Epithelial cell of proximal tubule (primary cell): ENCODE results near the gene DOK7. TPM values are rescaled to one million over a fixed set of nuclear protein-coding genes. Genes with fewer than 3 reads are reported as not detected.
"Not testable (repeated sequence)": the region's sequence is repeated elsewhere in the genome, so short reads cannot be mapped to it uniquely, and the experiment has no call there.

Source experiments
- DNase-seq: peaks from one replicate; pipeline ENCODE4 v3.0.0-alpha.2; 2011; ENCODE audit warnings: low read depth
- H3K4me3 ChIP-seq: 2 replicates; pipeline ENCODE4 v1.5.1; 2011; ENCODE audit warnings: low read depth, mild to moderate bottlenecking, low read length
- total RNA-seq: library from RNA; depleted of rRNA; stranded (reverse); fragments of >200 nt; gene quantifications from 2 replicates; pipeline ENCODE4 v1.2.3, GENCODE V29; 2015
- TF ChIP-seq, protein P1 (sequence below): conservative IDR thresholded peaks from 2 replicates; pipeline ENCODE4 v1.5.1; 2012; ENCODE audit warnings: low read depth, mild to moderate bottlenecking, low read length

The DOK7 gene
- total RNA-seq, 1 donor from 2014 or later: 0.81 TPM

DNA sequence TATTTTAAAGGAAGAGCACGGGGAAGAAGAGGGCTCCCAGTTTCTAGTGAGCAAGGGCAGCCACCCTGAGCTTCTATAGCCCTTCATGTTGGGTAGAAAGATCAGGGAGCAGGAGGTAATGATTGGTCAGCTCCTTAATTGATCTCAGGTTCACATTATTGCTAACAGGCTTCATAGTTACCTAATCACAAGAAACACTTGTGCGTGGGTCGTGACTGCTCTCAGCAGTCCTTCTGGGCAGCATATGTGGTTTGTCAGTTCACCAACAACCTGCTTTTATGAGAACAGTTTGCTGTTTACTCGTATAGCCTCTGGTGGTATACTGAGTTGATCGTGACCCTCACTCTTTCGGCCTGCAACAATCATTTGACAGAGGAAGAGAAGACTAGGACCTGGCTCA is 4.7 kb upstream of the DOK7 start:
- H3K4me3 ChIP-seq: no peak overlapping the region
- TF ChIP-seq, protein P1, sequence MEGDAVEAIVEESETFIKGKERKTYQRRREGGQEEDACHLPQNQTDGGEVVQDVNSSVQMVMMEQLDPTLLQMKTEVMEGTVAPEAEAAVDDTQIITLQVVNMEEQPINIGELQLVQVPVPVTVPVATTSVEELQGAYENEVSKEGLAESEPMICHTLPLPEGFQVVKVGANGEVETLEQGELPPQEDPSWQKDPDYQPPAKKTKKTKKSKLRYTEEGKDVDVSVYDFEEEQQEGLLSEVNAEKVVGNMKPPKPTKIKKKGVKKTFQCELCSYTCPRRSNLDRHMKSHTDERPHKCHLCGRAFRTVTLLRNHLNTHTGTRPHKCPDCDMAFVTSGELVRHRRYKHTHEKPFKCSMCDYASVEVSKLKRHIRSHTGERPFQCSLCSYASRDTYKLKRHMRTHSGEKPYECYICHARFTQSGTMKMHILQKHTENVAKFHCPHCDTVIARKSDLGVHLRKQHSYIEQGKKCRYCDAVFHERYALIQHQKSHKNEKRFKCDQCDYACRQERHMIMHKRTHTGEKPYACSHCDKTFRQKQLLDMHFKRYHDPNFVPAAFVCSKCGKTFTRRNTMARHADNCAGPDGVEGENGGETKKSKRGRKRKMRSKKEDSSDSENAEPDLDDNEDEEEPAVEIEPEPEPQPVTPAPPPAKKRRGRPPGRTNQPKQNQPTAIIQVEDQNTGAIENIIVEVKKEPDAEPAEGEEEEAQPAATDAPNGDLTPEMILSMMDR: no peak
- DNase-seq: no peak

DNA sequence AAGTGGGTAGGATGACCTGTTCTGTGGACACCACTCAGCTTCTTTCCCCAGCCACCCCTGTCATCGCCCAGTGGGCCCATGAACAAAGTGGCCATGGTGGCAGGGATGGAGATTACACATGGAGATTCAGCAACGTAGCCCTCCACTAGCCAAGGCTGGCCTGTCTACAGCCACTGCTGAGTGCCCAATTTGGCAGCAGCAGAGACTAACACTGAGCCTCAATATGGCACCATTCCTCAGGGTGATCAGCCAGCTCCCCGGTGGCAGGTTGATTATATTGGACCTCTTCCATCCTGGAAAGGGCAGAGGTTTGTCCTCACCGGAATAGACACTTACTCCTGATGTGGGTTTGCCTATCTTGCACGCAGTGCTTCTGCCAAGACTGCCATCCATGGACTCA is 4.0 kb upstream of the DOK7 start:
- not testable (repeated sequence) for H3K4me3 ChIP-seq, DNase-seq

DNA sequence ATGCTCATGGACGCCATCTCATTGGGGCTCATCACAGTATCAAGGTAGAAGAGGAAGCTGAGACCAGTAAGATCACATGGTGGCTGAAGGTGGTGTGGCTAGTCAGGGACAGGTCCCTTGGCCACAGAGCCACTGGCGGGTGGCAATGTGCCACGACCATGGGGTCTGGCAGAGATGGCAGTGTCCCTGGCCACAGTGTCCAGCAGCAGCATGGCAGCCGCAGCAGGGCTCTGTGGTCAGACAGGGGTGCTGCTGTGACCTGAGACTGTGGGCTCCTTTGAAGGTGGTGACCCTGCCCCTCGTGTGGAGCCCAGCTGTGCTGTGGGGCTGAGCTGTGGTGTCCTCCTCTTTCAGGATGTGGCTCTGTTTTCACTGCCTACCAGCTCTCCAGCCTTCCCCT is 2.2 kb upstream of the DOK7 start:
- no peak for DNase-seq
- no peak overlapping the region for H3K4me3 ChIP-seq
- TF ChIP-seq, protein P1: no peak

DNA sequence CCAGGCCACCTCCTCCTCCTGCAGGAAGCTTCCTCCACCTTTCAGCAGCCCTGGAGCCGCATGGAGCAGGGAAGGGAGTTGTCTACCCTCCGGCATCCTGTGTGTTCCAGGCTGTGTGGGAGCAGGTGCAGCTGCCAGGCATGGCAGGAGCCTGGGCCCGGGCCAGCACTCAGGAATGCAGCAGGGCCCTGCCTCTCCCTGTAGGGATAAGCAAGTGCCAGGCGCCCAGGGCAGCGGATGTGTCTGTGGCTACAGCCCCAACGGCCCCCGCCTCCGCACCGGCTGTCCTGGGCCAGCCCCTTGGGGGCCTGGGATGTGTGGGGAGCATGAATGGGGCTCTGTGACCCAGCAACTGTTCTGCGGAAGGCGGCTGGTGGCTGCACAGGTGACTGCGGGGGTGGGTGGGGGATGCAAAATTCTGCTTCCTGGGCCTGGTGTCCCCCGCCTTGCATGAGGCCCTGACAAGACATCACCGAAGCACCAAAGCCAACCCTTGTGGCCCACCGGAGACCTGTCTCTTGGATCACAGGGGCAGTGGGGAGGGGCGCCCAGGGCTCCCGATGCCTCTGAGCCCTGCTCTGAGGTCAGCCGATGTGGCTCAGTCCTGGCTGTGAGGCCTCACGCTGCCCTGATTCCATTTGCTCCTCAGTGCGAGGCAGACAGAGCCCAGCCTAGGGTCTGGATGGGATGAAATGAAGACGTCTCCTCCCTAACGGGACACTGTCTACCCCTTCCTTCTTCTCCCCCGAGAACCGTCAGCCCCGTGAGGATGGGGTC is 1.4 kb upstream of the DOK7 start:
- TF ChIP-seq, protein P1: no peak
- DNase-seq: no peak
- H3K4me3 ChIP-seq: no peak overlapping the region

DNA sequence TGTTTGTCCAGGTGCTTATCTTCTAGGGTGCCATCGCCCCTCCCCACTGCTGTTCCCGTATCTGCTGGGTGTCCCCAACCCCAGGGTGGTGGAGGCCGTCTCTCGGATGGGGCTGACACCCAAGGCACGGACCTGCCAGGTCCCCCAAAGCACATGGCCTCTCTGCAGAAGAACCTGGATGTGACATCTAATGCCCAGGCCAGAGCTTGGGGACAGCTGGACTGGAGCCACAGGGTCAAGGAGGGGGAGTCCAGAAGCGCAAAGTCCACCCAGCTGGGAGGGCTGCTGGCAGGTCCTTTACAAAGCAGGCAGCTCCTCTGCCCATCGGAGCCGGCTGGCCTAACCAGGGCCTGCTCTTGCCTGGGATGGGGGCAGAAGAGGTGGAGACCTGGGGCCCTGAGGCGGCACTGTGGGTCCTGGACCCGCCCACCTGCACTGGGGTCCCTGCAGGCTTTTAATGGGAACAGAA is 751 bp upstream of the DOK7 start:
- TF ChIP-seq, protein P1: no peak
- DNase-seq: no peak
- H3K4me3 ChIP-seq: no peak overlapping the region

DNA sequence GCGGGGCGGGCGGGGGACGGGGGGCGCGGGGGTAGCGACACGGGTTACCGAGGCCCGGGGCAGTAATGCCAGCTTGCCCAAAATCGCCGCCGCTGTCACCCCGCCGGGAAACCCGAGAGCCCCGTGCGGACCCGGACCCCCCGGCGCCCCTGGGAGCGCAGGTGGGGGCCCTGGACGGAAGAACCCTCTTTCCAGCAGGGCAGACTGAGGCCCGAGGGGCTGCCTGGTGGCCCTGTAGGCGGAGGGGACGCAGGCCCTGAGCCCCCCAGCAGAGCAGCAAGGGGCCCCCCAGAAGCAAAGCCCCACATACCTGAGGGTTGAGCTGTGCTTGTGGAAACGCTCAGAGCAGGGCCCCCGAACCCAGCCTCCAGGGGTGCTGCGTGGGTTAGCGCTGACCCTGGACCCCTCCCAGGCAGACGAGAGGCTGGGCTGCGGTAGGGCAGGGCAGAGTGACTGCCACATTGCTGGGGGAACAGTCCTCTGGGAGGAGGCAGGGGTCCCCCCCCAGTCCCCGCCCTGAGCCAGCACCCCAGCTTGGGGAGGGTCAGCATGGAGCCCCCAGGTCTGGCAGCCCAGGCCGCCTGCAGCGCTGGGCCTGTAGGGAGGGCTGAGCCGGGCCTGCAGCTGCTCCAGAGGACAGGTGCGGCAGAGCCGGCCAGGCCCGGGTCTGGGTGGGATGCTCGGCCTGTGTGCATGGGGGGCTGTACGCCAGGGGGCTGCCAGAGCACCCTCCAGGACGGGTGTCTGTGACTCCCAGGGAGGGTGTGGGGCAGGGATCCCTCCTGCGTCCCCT is 646 bp downstream of the DOK7 start:
- peak overlapping the region; percentile 23 for H3K4me3 ChIP-seq
- TF ChIP-seq, protein P1: no peak
- no peak for DNase-seq

DNA sequence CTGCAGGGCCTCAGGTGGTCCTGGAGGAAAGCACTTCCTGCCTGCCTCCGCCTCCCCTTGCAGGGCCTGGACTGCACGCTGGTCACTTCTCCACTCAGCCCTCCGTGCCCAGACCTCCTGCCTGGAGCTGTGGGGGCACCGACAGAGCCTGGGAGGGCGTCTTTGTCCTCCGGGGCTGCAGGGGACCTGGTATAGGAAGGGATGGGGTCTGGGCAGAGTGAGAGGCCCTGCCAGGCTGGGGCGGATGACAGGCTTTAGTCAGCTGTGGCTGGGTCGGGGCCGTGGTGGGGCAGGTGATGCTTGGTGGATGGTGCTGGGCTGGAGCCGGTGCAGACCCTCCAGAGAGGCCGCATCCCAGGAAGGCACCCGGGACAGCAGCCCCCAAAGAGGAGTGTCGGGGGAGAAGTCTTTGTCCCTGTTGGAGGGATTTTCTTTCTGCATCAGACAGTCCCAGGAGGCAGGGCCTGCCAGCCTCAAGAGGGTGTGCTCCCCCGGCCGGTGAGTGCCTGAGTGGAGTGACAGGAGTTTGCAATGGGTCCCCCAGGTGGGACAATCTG is 1.3 kb downstream of the DOK7 start:
- H3K4me3 ChIP-seq: no peak overlapping the region
- DNase-seq: no peak
- TF ChIP-seq, protein P1: no peak
